GM23338 (cell line): ENCODE data around the gene HDHD5. TPM values are rescaled to one million over a fixed set of nuclear protein-coding genes. Genes with fewer than 3 reads are reported as not detected.

Experiments
- ATAC-seq: fragments of 200-7000 bp; cut with Tn5 transposase; 3 replicates; pipeline ENCODE4 v1.9.1; 2020
- DNase-seq: peaks from one replicate; pipeline ENCODE4 v3.0.0-alpha.2; 2015; ENCODE audit warnings: low spot score
- H2AFZ ChIP-seq: fragments of 200-600 bp; sonication (generic); 2 replicates; pipeline ENCODE4 v1.8.0; 2016; ENCODE audit warnings: antibody characterized with exemption, mild to moderate bottlenecking, moderate library complexity
- H3F3A ChIP-seq: fragments of 200-600 bp; sonication (generic); replicated peaks from 2 replicates; pipeline ENCODE4 v1.8.0; 2017; ENCODE audit warnings: antibody characterized with exemption, mixed run types, low read depth
- H3K27ac ChIP-seq: fragments of 200-600 bp; sonication (generic); 2 replicates; pipeline ENCODE4 v1.6.1; 2016; ENCODE audit warnings: low read depth
- H3K27me3 ChIP-seq: fragments of 200-600 bp; sonication (generic); 2 replicates; pipeline ENCODE4 v1.8.0; 2016; ENCODE audit warnings: mild to moderate bottlenecking, mixed run types, moderate library complexity; ENCODE audit not compliant: insufficient read depth
- H3K36me3 ChIP-seq: fragments of 200-600 bp; sonication (generic); 2 replicates; pipeline ENCODE4 v1.8.0; 2016; ENCODE audit warnings: mild to moderate bottlenecking; ENCODE audit not compliant: insufficient read depth
- H3K4me1 ChIP-seq: fragments of 200-600 bp; sonication (generic); 2 replicates; pipeline ENCODE4 v1.8.0; 2016; ENCODE audit warnings: mild to moderate bottlenecking, moderate library complexity; ENCODE audit not compliant: insufficient read depth
- H3K4me2 ChIP-seq: fragments of 200-600 bp; sonication (generic); 2 replicates; pipeline ENCODE4 v1.7.1; 2017; ENCODE audit warnings: mixed run types
- H3K4me3 ChIP-seq: fragments of 200-600 bp; sonication (generic); 2 replicates; pipeline ENCODE4 v1.6.1; 2016; ENCODE audit warnings: mixed run types
- H3K79me2 ChIP-seq: fragments of 200-600 bp; sonication (generic); replicated peaks from 2 replicates; pipeline ENCODE4 v1.8.0; 2017; ENCODE audit warnings: mild to moderate bottlenecking; ENCODE audit not compliant: insufficient read depth
- H3K9me2 ChIP-seq: fragments of 200-600 bp; sonication (generic); 2 replicates; pipeline ENCODE4 v1.8.0; 2017; ENCODE audit not compliant: insufficient read depth
- H4K20me1 ChIP-seq: fragments of 200-600 bp; sonication (generic); replicated peaks from 2 replicates; pipeline ENCODE4 v1.8.0; 2017; ENCODE audit warnings: mild to moderate bottlenecking; ENCODE audit not compliant: insufficient read depth
- H3K27ac Mint-ChIP-seq: 2 replicates; pipeline ENCODE4 v1.8.0; 2020; ENCODE audit warnings: inconsistent platforms, mild to moderate bottlenecking, moderate library complexity, mixed read lengths
- H3K27me3 Mint-ChIP-seq: 3 replicates; pipeline ENCODE4 v1.8.0; 2022; ENCODE audit warnings: low read depth, mild to moderate bottlenecking, moderate library complexity, mixed read lengths, inconsistent platforms; ENCODE audit not compliant: insufficient read depth, poor library complexity
- H3K36me3 Mint-ChIP-seq: 3 replicates; pipeline ENCODE4 v1.8.0; 2021; ENCODE audit warnings: low read depth, mild to moderate bottlenecking, inconsistent platforms, moderate library complexity, mixed read lengths
- H3K4me1 Mint-ChIP-seq: 3 replicates; pipeline ENCODE4 v1.8.0; 2020; ENCODE audit warnings: mild to moderate bottlenecking, inconsistent platforms, mixed read lengths
- H3K4me3 Mint-ChIP-seq: 3 replicates; pipeline ENCODE4 v1.8.0; 2021; ENCODE audit warnings: moderate library complexity, mild to moderate bottlenecking, inconsistent platforms, mixed read lengths
- H3K9me3 Mint-ChIP-seq: 3 replicates; pipeline ENCODE4 v1.8.0; 2020; ENCODE audit warnings: moderate library complexity, mild to moderate bottlenecking, inconsistent platforms, mixed read lengths
- CTCF ChIP-seq, 2 experiments: fragments of 200-600 bp in 1 of 2; sonication (generic) in 1 of 2; conservative IDR thresholded peaks; 2 replicates each; pipeline versions ENCODE4 v1.5.1 to v1.6.1; 2016 to 2017; ENCODE audit warnings: antibody characterized with exemption in 2 of 2, low read depth in 2 of 2, mild to moderate bottlenecking in 2 of 2, moderate library complexity in 1 of 2
- ETS1 ChIP-seq: IDR thresholded peaks from 2 replicates; pipeline ENCODE4 v1.6.1; 2016; ENCODE audit warnings: antibody characterized with exemption
- NANOG ChIP-seq: IDR thresholded peaks from 2 replicates; pipeline ENCODE4 v1.6.1; 2016; ENCODE audit warnings: antibody characterized with exemption, borderline replicate concordance
- POLR2AphosphoS5 ChIP-seq: IDR thresholded peaks from 2 replicates; pipeline ENCODE4 v1.6.1; 2016; ENCODE audit warnings: antibody characterized with exemption, low read depth
- REST ChIP-seq: IDR thresholded peaks from one replicate; pipeline ENCODE4 v1.6.1; 2018; ENCODE audit warnings: antibody characterized with exemption; ENCODE audit not compliant: unreplicated experiment
- ZNF114 ChIP-seq: fragments of 250-450 bp; sonication (Bioruptor Pico); IDR thresholded peaks from 2 replicates; pipeline ENCODE4 v1.5.0; 2020; ENCODE audit warnings: mild to moderate bottlenecking, moderate library complexity
- ZNF331 ChIP-seq: fragments of 250-450 bp; sonication (Bioruptor Pico); IDR thresholded peaks from 2 replicates; pipeline ENCODE4 v1.5.0; 2020; ENCODE audit warnings: low read depth, mild to moderate bottlenecking, moderate library complexity
- polyA plus RNA-seq: library from polyadenylated mRNA; unstranded; fragments of >200 nt; fragmentation: Nextera tagmentation; extraction: Ambion mirVana; gene quantifications from 2 replicates; pipeline ENCODE4 v1.2.1, GENCODE V29; 2016
- total RNA-seq: library from RNA; depleted of rRNA; stranded (reverse); fragments of >200 nt; shearing (Covaris generic); gene quantifications from 2 replicates; pipeline ENCODE4 v1.2.3, GENCODE V29; 2014

Gene HDHD5
- total and polyA plus RNA-seq, 2 experiments from 2014 or later: 70.0 to 116 TPM

- 0 out of 2 replicates have a peak, but pooled peaks cover 3% of the 10 kb centered on the region for H4K20me1 ChIP-seq
- H2AFZ ChIP-seq: no peak overlapping the region
- H3K36me3 ChIP-seq: no peaks in the 10 kb centered on the region
- ATAC-seq (peak; percentile 30), DNase-seq (peak; percentile 80)
- H3K4me1 ChIP-seq: peaks cover 24% of the 10 kb centered on the region
- TF ChIP-seq REST (peak; percentile 44), ZNF114 (CRISPR knock-in tag) (no peak), CTCF (conservative IDR thresholded peaks at IDR 0.05; ENCODE audit: low read depth in 2 of 2) (peak; percentile 60 to 76), POLR2AphosphoS5 (no peak), ZNF331 (CRISPR knock-in tag) (no peak)
- no peaks in the 10 kb centered on the region for H3K9me2 ChIP-seq
- H3K4me2 ChIP-seq: peak overlapping the region; percentile 43; the same call in 1 of the 2 replicates
- peak overlapping the region; percentile 75; the same call in 1 of the 2 replicates for H3K4me3 ChIP-seq
- H3F3A ChIP-seq: peaks cover 15% of the 10 kb centered on the region; the same call in 1 of the 2 replicates
- H3K27ac ChIP-seq: no peak overlapping the region
- no peak overlapping the region for H3K27ac Mint-ChIP-seq
- peaks cover 30% of the 10 kb centered on the region for H3K4me1 Mint-ChIP-seq
- peaks cover 18% of the 10 kb centered on the region for H3K27me3 Mint-ChIP-seq
- peaks cover 10% of the 10 kb centered on the region; the same call in 1 of the 2 replicates for H3K27me3 ChIP-seq
- H3K79me2 ChIP-seq: no peaks in the 10 kb centered on the region
- H3K9me3 Mint-ChIP-seq: no peaks in the 10 kb centered on the region; the same call in 2 of the 3 replicates
- peak overlapping the region; percentile 61; the same call in 2 of the 3 replicates for H3K4me3 Mint-ChIP-seq
- H3K36me3 Mint-ChIP-seq: no peaks in the 10 kb centered on the region
These were observed 39.4 kb downstream of the HDHD5 start for GRCh38 chr22:17119481-17120202.

GRCh38 chr22:17118342-17118741 is 40.7 kb downstream of the HDHD5 start:
- Histone ChIP-seq H3K27ac (no peak overlapping the region), H3K79me2 (no peaks in the 10 kb centered on the region), H3K4me1 (peaks cover 24% of the 10 kb centered on the region), H3F3A (peaks cover 15% of the 10 kb centered on the region; the same call in 1 of the 2 replicates), H3K4me2 (peak overlapping the region; percentile 51; the same call in 1 of the 2 replicates), H3K9me2 (no peaks in the 10 kb centered on the region), H4K20me1 (0 out of 2 replicates have a peak, but pooled peaks cover 3% of the 10 kb centered on the region), H3K27me3 (peaks cover 10% of the 10 kb centered on the region; the same call in 1 of the 2 replicates), H3K4me3 (no peak overlapping the region), H3K36me3 (no peaks in the 10 kb centered on the region), H2AFZ (no peak overlapping the region)
- ATAC-seq (no peak), DNase-seq (no peak)
- H3K4me3 Mint-ChIP-seq: peak overlapping the region; percentile 3; the same call in 1 of the 3 replicates
- no peaks in the 10 kb centered on the region for H3K36me3 Mint-ChIP-seq
- H3K27ac Mint-ChIP-seq: no peak overlapping the region
- peaks cover 19% of the 10 kb centered on the region for H3K27me3 Mint-ChIP-seq
- no peaks in the 10 kb centered on the region; the same call in 2 of the 3 replicates for H3K9me3 Mint-ChIP-seq
- H3K4me1 Mint-ChIP-seq: peaks cover 30% of the 10 kb centered on the region
- TF ChIP-seq NANOG (no peak), ETS1 (no peak)
